PFSK-1 (cell line): ENCODE data around the gene SLC22A13.

ENCODE experiments used
- FOXP2 ChIP-seq: optimal IDR thresholded peaks from 2 replicates; pipeline ENCODE3; 2011; ENCODE audit warnings: borderline replicate concordance, control low read depth, inconsistent platforms; ENCODE audit not compliant: insufficient read depth; ENCODE audit errors: extremely low read length, extremely low read depth
- POLR2AphosphoS5 ChIP-seq: IDR thresholded peaks from 2 replicates; pipeline ENCODE4 v1.6.1; 2012; ENCODE audit warnings: low read depth, mild to moderate bottlenecking, control low read depth, low read length, moderate library complexity
- SIN3A ChIP-seq: IDR thresholded peaks from 2 replicates; pipeline ENCODE4 v1.6.1; 2012; ENCODE audit warnings: mild to moderate bottlenecking, low read length, moderate library complexity, borderline replicate concordance; ENCODE audit not compliant: insufficient read depth
- TAF1 ChIP-seq: IDR thresholded peaks from 2 replicates; pipeline ENCODE4 v1.6.1; 2012; ENCODE audit warnings: low read length, control low read depth, borderline replicate concordance; ENCODE audit not compliant: insufficient read depth
- TF ChIP-seq, protein P1 (sequence below), 2 experiments: IDR thresholded peaks; 2 replicates each; pipeline versions ENCODE4 v1.6.1 to v1.8.0; 2011 to 2012; ENCODE audit warnings: low read depth in 2 of 2, low read length in 2 of 2, control low read depth in 1 of 2, inconsistent platforms in 1 of 2, mild to moderate bottlenecking in 1 of 2, moderate library complexity in 1 of 2; ENCODE audit not compliant: insufficient read depth in 1 of 2

SLC22A13 gene

DNA sequence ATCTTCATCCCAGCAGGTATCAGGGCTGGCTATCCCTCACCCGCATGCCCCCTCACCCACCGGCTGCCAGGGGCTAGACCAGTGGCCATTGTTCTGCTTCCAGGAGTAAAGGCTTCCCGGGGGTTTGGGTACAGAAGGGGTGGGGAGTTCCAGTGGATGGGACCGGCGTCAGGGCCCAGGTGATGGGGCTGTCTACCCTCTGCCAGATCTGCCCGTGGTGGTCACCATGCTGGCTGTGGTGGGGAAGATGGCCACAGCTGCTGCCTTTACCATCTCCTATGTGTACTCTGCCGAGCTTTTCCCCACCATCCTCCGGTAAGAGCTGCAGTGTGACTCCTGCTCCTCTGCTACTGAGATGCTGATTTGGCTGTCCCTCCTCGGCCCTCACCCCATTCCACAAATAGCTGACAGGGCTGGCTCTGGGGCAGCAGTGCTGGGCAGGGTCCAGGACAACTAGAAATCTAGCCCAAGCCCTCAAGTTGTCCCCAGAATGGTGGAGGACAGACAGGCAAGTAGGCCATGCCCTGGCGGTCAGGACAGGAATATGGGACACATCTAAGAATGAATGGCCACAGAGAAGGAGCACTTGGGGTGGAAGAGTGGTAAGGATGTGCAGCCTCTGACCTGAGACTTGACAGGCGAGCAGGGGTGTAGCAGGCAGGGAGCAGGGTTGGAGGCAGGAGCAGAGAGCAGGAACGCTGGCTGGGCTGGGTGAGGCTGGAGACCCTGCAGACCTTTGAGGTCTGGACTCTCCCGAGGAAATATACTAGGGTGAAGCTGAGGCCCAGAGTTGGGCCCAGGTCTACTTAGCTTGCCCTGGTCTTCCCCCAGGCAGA lies 10.7 kb downstream of the SLC22A13 start:
- TF ChIP-seq SIN3A (no peak), FOXP2 (no peak)
- TF ChIP-seq, protein P1, sequence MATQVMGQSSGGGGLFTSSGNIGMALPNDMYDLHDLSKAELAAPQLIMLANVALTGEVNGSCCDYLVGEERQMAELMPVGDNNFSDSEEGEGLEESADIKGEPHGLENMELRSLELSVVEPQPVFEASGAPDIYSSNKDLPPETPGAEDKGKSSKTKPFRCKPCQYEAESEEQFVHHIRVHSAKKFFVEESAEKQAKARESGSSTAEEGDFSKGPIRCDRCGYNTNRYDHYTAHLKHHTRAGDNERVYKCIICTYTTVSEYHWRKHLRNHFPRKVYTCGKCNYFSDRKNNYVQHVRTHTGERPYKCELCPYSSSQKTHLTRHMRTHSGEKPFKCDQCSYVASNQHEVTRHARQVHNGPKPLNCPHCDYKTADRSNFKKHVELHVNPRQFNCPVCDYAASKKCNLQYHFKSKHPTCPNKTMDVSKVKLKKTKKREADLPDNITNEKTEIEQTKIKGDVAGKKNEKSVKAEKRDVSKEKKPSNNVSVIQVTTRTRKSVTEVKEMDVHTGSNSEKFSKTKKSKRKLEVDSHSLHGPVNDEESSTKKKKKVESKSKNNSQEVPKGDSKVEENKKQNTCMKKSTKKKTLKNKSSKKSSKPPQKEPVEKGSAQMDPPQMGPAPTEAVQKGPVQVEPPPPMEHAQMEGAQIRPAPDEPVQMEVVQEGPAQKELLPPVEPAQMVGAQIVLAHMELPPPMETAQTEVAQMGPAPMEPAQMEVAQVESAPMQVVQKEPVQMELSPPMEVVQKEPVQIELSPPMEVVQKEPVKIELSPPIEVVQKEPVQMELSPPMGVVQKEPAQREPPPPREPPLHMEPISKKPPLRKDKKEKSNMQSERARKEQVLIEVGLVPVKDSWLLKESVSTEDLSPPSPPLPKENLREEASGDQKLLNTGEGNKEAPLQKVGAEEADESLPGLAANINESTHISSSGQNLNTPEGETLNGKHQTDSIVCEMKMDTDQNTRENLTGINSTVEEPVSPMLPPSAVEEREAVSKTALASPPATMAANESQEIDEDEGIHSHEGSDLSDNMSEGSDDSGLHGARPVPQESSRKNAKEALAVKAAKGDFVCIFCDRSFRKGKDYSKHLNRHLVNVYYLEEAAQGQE (IDR thresholded peaks at IDR 0.05; ENCODE audit: insufficient read depth in 1 of 2, low read depth in 2 of 2, low read length in 2 of 2), result no peak

DNA sequence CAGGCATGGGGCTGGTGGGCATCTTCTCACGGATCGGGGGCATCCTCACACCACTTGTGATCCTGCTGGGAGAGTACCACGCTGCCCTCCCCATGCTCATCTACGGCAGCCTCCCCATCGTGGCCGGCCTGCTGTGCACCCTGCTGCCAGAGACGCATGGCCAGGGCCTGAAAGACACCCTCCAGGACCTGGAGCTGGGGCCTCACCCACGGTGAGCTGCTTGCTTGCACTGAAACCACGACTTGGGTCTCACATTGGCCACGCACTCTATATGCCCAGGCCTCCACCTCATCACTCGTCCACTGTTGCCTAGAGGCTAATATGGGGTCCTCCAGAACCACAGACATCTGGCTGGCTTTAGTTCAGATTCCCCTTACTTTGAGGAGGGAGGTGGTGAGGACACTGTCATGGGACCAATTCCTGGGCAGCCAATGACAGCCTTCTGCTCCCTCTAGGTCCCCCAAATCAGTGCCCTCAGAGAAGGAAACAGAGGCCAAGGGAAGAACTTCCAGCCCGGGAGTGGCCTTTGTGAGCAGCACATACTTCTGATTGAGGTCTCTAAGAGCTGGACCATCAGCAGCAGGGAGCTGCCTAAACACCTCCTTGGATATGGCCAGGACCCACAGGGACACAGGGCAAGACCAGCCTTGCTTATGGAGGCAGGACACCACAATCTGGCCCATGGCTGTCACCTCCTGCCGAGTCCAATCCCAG lies 11.5 kb downstream of the SLC22A13 start:
- no peak for TF ChIP-seq TAF1
- no peak for TF ChIP-seq FOXP2
- no peak for TF ChIP-seq POLR2AphosphoS5
- TF ChIP-seq, protein P1 (IDR thresholded peaks at IDR 0.05; ENCODE audit: insufficient read depth in 1 of 2, low read depth in 2 of 2, low read length in 2 of 2), result no peak
- no peak for TF ChIP-seq SIN3A

DNA sequence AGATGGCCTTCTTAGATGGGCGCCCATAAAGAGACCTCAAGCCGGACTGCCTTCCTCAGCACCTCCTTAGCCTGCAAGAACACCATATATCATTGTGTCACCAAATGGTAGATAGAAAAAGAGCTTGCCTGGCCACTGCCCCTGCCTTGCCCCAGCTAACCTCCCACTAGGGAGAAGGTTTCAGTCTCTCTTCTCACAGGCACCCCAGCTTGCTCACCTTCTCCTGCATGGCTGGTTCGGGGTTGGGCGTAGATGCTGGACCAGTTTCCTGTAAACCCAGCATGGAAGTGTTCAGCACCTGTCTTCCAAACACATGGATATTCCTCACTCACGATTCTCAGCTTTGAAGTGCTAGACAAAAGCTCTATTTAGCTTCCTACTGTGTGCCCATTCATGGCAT lies 13.2 kb downstream of the SLC22A13 start:
- TF ChIP-seq FOXP2 (no peak), POLR2AphosphoS5 (no peak), SIN3A (no peak), TAF1 (no peak)
- TF ChIP-seq, protein P1 (IDR thresholded peaks at IDR 0.05; ENCODE audit: insufficient read depth in 1 of 2, low read depth in 2 of 2, low read length in 2 of 2), result no peak

DNA sequence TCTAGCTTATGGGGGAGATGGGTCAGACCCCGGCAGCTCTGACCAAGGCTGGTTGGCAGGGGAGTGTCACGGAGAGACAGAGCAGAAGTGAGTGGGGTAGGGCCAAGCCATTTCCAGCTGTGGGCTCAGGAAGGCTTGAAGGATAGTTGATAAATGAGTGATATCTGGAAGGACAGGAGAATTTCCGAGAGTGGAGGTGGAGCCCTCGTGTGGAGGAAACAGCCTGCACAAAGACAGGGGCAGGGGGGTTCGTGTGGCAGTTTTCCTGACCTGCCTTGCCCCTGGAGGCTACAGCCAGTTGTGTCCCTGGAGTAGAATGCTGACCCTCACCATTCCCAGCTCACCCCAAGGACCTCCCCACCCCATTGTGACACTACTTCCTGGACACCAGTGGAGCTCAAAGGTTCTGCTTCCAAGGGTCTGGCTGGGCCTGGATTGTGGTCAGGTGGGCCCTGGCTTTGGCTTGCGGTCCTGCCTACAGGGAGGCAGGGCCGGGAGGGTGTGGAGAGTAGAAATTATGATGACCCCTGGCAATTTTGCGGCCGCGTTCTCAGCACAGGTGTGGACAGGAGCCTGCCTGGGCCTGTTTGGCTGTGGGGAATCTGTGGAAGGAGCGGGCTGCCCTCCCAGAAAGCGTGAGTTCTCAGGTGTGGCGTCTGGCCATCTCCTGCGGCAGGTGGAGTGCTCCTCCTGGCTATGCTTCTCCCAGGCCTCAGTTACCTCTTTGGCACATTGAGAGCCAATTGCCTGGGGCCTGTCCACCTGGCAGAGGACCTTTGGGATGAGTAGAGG lies 16.5 kb downstream of the SLC22A13 start, which contains the start of gene SLC22A14:
Gene SLC22A14, plus strand, starts transcription at position 400 of the 792 bp plus-strand sequence. CDS start 23,733 bp downstream, outside the sequence.
- TF ChIP-seq POLR2AphosphoS5 (no peak), TAF1 (no peak), SIN3A (no peak), FOXP2 (no peak)
- TF ChIP-seq, protein P1 (IDR thresholded peaks at IDR 0.05; ENCODE audit: insufficient read depth in 1 of 2, low read depth in 2 of 2, low read length in 2 of 2), result no peak
